Colonic mucosa (tissue), 4 donors: ENCODE results near the gene FMNL3. TPM values are rescaled to one million over a fixed set of nuclear protein-coding genes. Genes with fewer than 3 reads are reported as not detected.
A peak's percentile ranks its signal among the peaks of the same experiment; 100 is the strongest.

ENCODE experiments used
- DNase-seq: peaks from one replicate; pipeline ENCODE4 v3.0.0-alpha.2; 2020
- H3K27ac ChIP-seq: fragments of 200-600 bp; one replicate; pipeline ENCODE4 v1.8.0; 2021
- H3K27me3 ChIP-seq: fragments of 200-600 bp; one replicate; pipeline ENCODE4 v1.8.0; 2021
- H3K36me3 ChIP-seq: fragments of 200-600 bp; one replicate; pipeline ENCODE4 v1.8.0; 2021
- H3K4me1 ChIP-seq: fragments of 200-600 bp; one replicate; pipeline ENCODE4 v1.8.0; 2021; ENCODE audit warnings: mild to moderate bottlenecking
- H3K4me3 ChIP-seq: fragments of 200-600 bp; one replicate; pipeline ENCODE4 v1.8.0; 2021
- H3K9ac ChIP-seq, 2 donors: one replicate each; pipeline ENCODE4 v1.7.0; 2013; ENCODE audit warnings: control low read depth in 2 of 2, low read depth in 2 of 2, low read length in 2 of 2
- H3K9me3 ChIP-seq: fragments of 200-600 bp; one replicate; pipeline ENCODE4 v1.8.0; 2021
- CTCF ChIP-seq: fragments of 200-600 bp; IDR thresholded peaks from one replicate; pipeline ENCODE4 v1.8.0; 2022; ENCODE audit warnings: antibody characterized with exemption, mild to moderate bottlenecking
- intact Hi-C: fragments of 100-400 bp; cut with DNase I; formaldehyde crosslinking; loops from one replicate; pipeline ENCODE4 v1.14.1; 2022
- total RNA-seq, 2 donors: library from RNA; stranded (reverse); fragmentation: NEBNext Ultra II Directional in 1 of 2; extraction: Animal tissue kit (Norgen Biotek cat#: 25700) in 1 of 2; gene quantifications; one replicate each; pipeline ENCODE4 v1.2.1, GENCODE V29; 2021
- donor health status: healthy.
- donor health status: DM: no; HTN: no; CAD: no.
- donor health status: DM: no; HTN: no; CAD: no.

The FMNL3 gene
- total RNA-seq, 2 donors from 2014 or later, result 3.0 to 5.0 TPM

GRCh38 chr12:49664591-49665239, 42.5 kb downstream of the FMNL3 start:
- no peak overlapping the region for H3K27ac ChIP-seq

GRCh38 chr12:49664167-49664566, 43.0 kb downstream of the FMNL3 start:
- H3K9ac ChIP-seq, result no peak overlapping the region
- no peaks in the 10 kb centered on the region for H3K9me3 ChIP-seq
- intact Hi-C loops, result no loop called here
- H3K27me3 ChIP-seq, result no peaks in the 10 kb centered on the region
- no peak for TF ChIP-seq CTCF
- H3K4me1 ChIP-seq, result peaks cover 14% of the 10 kb centered on the region
- no peak overlapping the region for H3K27ac ChIP-seq
- H3K36me3 ChIP-seq, result no peaks in the 10 kb centered on the region
- H3K4me3 ChIP-seq, result no peak overlapping the region
- DNase-seq, result no peak

More at GRCh38 chr12:49664591-49665239, 42.5 kb downstream of the FMNL3 start:
- intact Hi-C loops, result no loop called here
- no peak for TF ChIP-seq CTCF
- Histone ChIP-seq H3K9ac (no peak overlapping the region), H3K27me3 (no peaks in the 10 kb centered on the region), H3K4me1 (peaks cover 14% of the 10 kb centered on the region), H3K4me3 (no peak overlapping the region), H3K9me3 (no peaks in the 10 kb centered on the region), H3K36me3 (no peaks in the 10 kb centered on the region)
- no peak for DNase-seq

DNA sequence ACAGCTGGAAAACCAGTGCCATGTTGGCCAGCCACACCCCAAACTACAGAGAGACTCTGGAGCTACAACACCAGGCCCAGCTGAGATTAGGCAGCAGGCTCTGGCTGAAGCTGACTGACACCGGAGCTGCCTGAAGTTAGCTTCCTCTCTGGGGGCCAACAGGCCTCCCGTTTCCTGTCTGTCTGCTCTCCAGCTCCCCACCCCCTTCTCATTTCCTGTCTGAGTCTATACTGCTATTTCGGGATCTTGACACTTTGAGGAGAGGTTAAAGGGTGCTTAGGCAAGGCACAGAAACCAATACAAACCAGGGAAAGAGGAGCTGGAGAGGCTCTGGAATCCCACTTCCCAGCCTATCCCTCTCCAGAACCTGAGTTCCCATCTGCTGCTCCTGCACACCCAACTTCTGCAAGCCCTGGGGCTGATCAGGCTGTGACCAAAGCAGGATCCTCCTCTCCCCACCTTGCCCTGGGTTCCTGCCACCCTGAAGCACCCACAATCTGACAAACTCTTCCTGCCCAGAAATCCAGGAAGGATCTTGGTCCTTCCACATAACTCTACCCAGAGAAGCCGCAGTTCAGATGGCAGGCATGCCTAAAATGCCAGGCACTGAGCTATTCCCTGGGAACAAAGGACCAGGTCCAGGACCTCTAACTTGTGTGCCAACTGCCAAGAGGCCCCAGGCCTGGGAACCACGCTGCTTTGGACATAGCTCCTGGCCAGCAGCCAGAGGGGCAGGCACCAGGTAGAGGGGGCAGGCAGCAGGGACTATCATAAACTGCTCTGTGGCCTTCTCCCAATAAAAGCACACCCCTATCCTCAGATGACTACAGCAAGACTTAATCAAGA, 44.0 kb downstream of the FMNL3 start:
- TF ChIP-seq CTCF, result no peak
- peaks cover 14% of the 10 kb centered on the region for H3K4me1 ChIP-seq

DNA sequence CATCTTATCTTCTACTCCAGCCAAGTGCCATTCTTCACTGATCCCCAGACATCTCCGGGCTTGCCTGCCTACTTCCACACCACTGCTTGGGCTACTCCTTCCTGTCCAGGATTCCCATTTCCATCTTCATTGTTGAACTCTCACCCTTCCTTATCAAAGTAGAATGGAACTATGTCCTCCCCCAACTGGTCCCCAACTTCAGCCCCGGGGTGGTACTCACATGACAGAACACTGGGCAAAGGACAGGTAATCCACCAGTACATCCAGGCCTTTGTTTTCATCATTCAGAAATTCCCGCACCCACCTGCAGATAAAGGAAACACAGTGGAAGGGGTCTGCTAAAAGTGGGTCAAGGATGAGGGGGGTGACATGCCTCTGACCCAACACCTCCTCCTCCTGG, 45.5 kb downstream of the FMNL3 start:
- no peak overlapping the region for H3K9ac ChIP-seq
- no peak for TF ChIP-seq CTCF
- H3K27ac ChIP-seq, result peak overlapping the region; percentile 69
- intact Hi-C loops, result no loop called here
- no peaks in the 10 kb centered on the region for H3K27me3 ChIP-seq
- no peak for DNase-seq
- no peak overlapping the region for H3K4me3 ChIP-seq
- peaks cover 14% of the 10 kb centered on the region for H3K4me1 ChIP-seq
- H3K9me3 ChIP-seq, result no peaks in the 10 kb centered on the region
- no peaks in the 10 kb centered on the region for H3K36me3 ChIP-seq

More for the DNA sequence above, 44.0 kb downstream of the FMNL3 start:
- Histone ChIP-seq H3K27me3 (no peaks in the 10 kb centered on the region), H3K27ac (peak overlapping the region; percentile 69), H3K36me3 (no peaks in the 10 kb centered on the region), H3K9me3 (no peaks in the 10 kb centered on the region), H3K4me3 (no peak overlapping the region), H3K9ac (peak overlapping the region in 1 of 2 donors; percentile 13)
- DNase-seq, result peak; percentile 57
- intact Hi-C loops, result no loop called here

- no peak for DNase-seq
- Histone ChIP-seq H3K4me1 (peaks cover 14% of the 10 kb centered on the region), H3K27ac (no peak overlapping the region), H3K36me3 (no peaks in the 10 kb centered on the region), H3K9ac (no peak overlapping the region), H3K9me3 (no peaks in the 10 kb centered on the region), H3K4me3 (no peak overlapping the region), H3K27me3 (no peaks in the 10 kb centered on the region)
- no peak for TF ChIP-seq CTCF
- intact Hi-C loops, result no loop called here
Observed at GRCh38 chr12:49661191-49661590, 46.0 kb downstream of the FMNL3 start.
